IPS-18c (cell line): ENCODE measurements around the gene COL12A1.

ENCODE experiments used
- H3K4me3 ChIP-seq: 2 replicates; pipeline ENCODE4 v1.7.0; 2013; ENCODE audit warnings: low read depth, mild to moderate bottlenecking, low read length, moderate library complexity; ENCODE audit not compliant: insufficient read depth
- H3K9me3 ChIP-seq: one replicate; pipeline ENCODE4 v1.6.1; 2013; ENCODE audit warnings: mild to moderate bottlenecking, low read length, moderate library complexity; ENCODE audit not compliant: control insufficient read depth, insufficient read depth

COL12A1 gene

GRCh38 chr6:75219263-75219662, 13.4 kb upstream of the COL12A1 start:
- H3K4me3 ChIP-seq = no peak overlapping the region

GRCh38 chr6:75217193-75217592, 11.3 kb upstream of the COL12A1 start:
- H3K4me3 ChIP-seq = no peak overlapping the region
- H3K9me3 ChIP-seq = no peaks in the 10 kb centered on the region

More at GRCh38 chr6:75219263-75219662, 13.4 kb upstream of the COL12A1 start:
- no peaks in the 10 kb centered on the region for H3K9me3 ChIP-seq

- Histone ChIP-seq H3K4me3 (no peak overlapping the region), H3K9me3 (no peaks in the 10 kb centered on the region)
Observed at GRCh38 chr6:75215291-75215690, 9.4 kb upstream of the COL12A1 start.

GRCh38 chr6:75213732-75214131, 7.9 kb upstream of the COL12A1 start:
- H3K4me3 ChIP-seq = no peak overlapping the region
- no peaks in the 10 kb centered on the region for H3K9me3 ChIP-seq

- Histone ChIP-seq H3K9me3 (no peaks in the 10 kb centered on the region), H3K4me3 (no peak overlapping the region)
Observed at GRCh38 chr6:75213112-75213511, 7.3 kb upstream of the COL12A1 start.

- Histone ChIP-seq H3K4me3 (no peak overlapping the region), H3K9me3 (no peaks in the 10 kb centered on the region)
Observed at GRCh38 chr6:75211920-75212590, 6.2 kb upstream of the COL12A1 start.

- H3K4me3 ChIP-seq = no peak overlapping the region
- no peaks in the 10 kb centered on the region for H3K9me3 ChIP-seq
Observed at GRCh38 chr6:75210885-75211739, 5.3 kb upstream of the COL12A1 start.

- Histone ChIP-seq H3K9me3 (no peaks in the 10 kb centered on the region), H3K4me3 (no peak overlapping the region)
Observed at GRCh38 chr6:75209184-75209723, 3.4 kb upstream of the COL12A1 start.

- Histone ChIP-seq H3K9me3 (no peaks in the 10 kb centered on the region), H3K4me3 (peak overlapping the region; percentile 40; the same call in 1 of the 2 replicates)
Observed at GRCh38 chr6:75208298-75209183, 2.7 kb upstream of the COL12A1 start.

- Histone ChIP-seq H3K4me3 (peak overlapping the region; percentile 72), H3K9me3 (no peaks in the 10 kb centered on the region)
Observed at GRCh38 chr6:75206576-75207342, 906 bp upstream of the COL12A1 start.

GRCh38 chr6:75204959-75205775, 686 bp downstream of the COL12A1 start:
- peak overlapping the region; percentile 72 for H3K4me3 ChIP-seq
- H3K9me3 ChIP-seq = no peaks in the 10 kb centered on the region

GRCh38 chr6:75204217-75204958, 1.5 kb downstream of the COL12A1 start:
- Histone ChIP-seq H3K9me3 (no peaks in the 10 kb centered on the region), H3K4me3 (peak overlapping the region; percentile 72)

- Histone ChIP-seq H3K9me3 (no peaks in the 10 kb centered on the region), H3K4me3 (no peak overlapping the region)
Observed at GRCh38 chr6:75203721-75204120, 2.1 kb downstream of the COL12A1 start.

- no peaks in the 10 kb centered on the region for H3K9me3 ChIP-seq
- peak overlapping the region; percentile 45 for H3K4me3 ChIP-seq
Observed at GRCh38 chr6:75202676-75203131, 3.1 kb downstream of the COL12A1 start.
